GM19397 (cell line): ENCODE results near the gene C17orf75.

Source experiments
- ATAC-seq: cut with Tn5 transposase; IDR thresholded peaks from one replicate; pipeline ENCODE4 v1.9.1; 2021; ENCODE audit warnings: mild to moderate bottlenecking, moderate library complexity; ENCODE audit not compliant: unreplicated experiment

The C17orf75 gene

DNA sequence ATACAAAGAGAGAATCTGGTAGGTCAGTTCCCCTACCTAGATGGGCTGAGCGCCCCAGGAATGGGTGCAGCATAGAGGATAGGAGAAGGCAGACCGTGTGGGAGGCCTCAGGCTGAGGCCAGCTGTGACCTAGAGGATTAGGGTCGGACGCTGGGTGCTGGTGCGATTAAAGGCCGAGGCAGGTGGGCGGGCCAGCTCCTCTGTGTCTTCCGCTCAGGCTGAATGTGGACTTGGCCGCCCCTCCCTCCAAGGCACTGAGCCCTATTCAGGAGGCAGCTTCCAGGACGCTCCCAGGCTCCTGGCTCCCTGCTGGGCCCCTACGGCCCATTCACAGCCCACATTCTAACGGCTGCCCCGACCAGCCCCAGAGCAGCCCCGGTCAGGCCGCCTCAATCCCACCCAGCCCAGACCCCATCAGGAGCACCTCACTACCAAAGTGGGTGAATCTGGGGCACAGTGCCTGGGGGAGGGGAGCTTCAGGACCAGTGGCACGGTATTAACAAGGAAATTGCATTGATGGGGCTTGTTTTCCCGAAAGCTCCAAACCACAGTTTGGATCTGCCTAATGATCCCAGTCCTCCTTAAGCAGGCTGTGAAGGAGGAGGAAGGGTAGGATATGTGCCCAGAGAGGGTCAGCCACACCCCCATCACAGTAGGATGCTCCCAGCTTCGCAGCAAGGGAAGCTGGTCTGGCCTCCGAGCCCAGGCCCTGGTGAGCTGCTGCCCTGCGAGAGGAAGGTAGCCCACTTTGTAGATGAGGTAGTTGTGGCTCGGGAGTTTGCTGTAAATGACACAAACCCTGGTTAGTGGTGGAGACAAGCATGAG is 61.9 kb downstream of the C17orf75 start:
- no peak for ATAC-seq

- no peak for ATAC-seq
These were observed 63.2 kb downstream of the C17orf75 start for GRCh38 chr17:32278815-32279214.
